AG09319 (cell line): ENCODE data around the gene MAMDC4.

Experiments
- DNase-seq: peaks from one replicate; pipeline ENCODE4 v3.0.0-alpha.2; 2010; ENCODE audit warnings: low read depth; ENCODE audit errors: extremely low read depth
- TF ChIP-seq, protein P1 (sequence below): IDR thresholded peaks from 2 replicates; pipeline ENCODE4 v1.5.1; 2011; ENCODE audit warnings: low read depth, mild to moderate bottlenecking, inconsistent platforms, low read length, moderate library complexity

The MAMDC4 gene

DNA sequence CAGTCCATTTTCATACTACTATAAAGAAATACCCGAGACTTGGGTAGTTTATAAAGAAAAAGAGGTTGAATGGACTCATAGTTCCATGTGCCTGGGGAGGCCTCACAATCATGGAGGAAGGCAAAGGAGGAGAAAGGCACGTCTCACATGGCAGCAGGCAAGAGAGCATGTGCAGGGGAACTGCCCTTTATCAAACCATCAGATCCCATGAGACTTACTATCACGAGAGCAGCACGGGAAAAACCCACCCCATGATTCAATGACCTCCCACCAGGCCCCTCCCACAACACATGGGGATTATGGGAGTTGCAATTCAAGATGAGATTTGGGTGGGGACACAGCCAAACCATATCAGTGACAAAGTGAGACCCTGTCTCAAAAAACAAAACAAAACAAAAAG, 54.1 kb downstream of the MAMDC4 start:
- TF ChIP-seq, protein P1, sequence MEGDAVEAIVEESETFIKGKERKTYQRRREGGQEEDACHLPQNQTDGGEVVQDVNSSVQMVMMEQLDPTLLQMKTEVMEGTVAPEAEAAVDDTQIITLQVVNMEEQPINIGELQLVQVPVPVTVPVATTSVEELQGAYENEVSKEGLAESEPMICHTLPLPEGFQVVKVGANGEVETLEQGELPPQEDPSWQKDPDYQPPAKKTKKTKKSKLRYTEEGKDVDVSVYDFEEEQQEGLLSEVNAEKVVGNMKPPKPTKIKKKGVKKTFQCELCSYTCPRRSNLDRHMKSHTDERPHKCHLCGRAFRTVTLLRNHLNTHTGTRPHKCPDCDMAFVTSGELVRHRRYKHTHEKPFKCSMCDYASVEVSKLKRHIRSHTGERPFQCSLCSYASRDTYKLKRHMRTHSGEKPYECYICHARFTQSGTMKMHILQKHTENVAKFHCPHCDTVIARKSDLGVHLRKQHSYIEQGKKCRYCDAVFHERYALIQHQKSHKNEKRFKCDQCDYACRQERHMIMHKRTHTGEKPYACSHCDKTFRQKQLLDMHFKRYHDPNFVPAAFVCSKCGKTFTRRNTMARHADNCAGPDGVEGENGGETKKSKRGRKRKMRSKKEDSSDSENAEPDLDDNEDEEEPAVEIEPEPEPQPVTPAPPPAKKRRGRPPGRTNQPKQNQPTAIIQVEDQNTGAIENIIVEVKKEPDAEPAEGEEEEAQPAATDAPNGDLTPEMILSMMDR: no peak
- no peak for DNase-seq

DNA sequence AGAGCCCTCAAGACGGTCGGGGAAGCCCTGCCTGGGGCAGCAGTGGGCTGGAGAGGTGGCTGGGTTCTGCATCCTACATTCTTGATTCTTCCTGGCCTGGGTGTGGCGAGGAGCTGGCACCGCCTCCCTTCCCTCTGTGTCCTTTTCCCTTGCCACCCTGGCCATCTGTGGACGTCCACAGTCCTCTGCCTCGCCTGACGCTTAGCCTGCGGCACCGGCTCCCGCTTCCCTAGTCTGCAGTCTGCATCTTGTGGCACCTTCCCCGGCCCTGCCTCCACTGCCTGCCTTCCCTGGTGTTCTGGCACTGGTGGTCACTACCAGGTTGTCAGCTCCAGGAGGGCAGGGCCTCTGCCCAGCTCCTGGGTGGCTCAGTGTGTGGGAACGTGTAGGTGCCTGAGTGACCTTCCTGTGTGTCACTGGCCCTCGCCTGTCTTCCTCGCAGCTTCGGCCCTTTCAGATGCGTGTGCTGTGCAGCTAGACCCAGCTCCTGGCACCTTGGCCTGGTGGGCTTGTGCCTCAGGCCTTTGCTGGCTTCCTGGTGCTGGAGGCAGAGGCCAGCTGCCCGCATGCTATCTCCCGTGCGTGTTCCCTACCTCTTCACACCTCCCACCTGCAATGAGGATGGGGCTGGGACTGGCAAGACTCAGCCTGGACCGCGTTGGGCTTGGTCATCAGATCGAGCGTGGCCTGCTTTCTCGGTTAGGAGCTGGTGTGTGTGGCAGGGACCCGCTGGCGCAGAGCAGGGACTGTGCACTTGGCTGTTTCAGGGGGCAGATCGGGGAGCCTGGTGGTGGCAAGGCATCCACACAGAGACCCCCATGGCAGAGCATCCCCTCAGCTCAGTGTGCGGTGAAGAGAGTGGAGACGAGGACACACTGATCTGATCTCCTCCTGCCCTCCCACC, 55.1 kb downstream of the MAMDC4 start:
- DNase-seq: no peak
- TF ChIP-seq, protein P1: no peak
